Loucy (cell line): ENCODE data around the gene PRPH.

Experiments used
- H2AFZ ChIP-seq: fragments of 200-600 bp; sonication (generic); 2 replicates; pipeline ENCODE4 v1.6.0; 2016; ENCODE audit warnings: antibody characterized with exemption, mild to moderate bottlenecking, low read length, moderate library complexity
- H3F3A ChIP-seq: fragments of 200-600 bp; 2 replicates; pipeline ENCODE4 v1.6.0; 2016; ENCODE audit warnings: antibody characterized with exemption, low read depth, mild to moderate bottlenecking
- H3K27me3 ChIP-seq: fragments of 200-600 bp; sonication (generic); 2 replicates; pipeline ENCODE4 v1.6.1; 2014; ENCODE audit warnings: low read length, mild to moderate bottlenecking; ENCODE audit not compliant: insufficient read depth, poor library complexity, severe bottlenecking
- H3K36me3 ChIP-seq: fragments of 200-600 bp; sonication (generic); 2 replicates; pipeline ENCODE4 v1.6.1; 2016; ENCODE audit warnings: low read length; ENCODE audit not compliant: insufficient read depth
- H3K4me1 ChIP-seq: fragments of 200-600 bp; sonication (generic); 2 replicates; pipeline ENCODE4 v1.5.1; 2014; ENCODE audit warnings: low read length, mild to moderate bottlenecking; ENCODE audit not compliant: insufficient read depth, poor library complexity, severe bottlenecking
- H3K4me2 ChIP-seq: fragments of 200-600 bp; sonication (generic); 2 replicates; pipeline ENCODE4 v1.6.0; 2014; ENCODE audit warnings: antibody characterized with exemption, low read length, low read depth, mild to moderate bottlenecking; ENCODE audit not compliant: poor library complexity, severe bottlenecking
- H3K4me3 ChIP-seq: fragments of 200-600 bp; sonication (generic); 2 replicates; pipeline ENCODE4 v1.5.1; 2014; ENCODE audit warnings: low read length, mild to moderate bottlenecking, mixed read lengths; ENCODE audit not compliant: poor library complexity, severe bottlenecking
- H3K79me2 ChIP-seq: fragments of 200-600 bp; sonication (generic); 2 replicates; pipeline ENCODE4 v1.6.1; 2014; ENCODE audit warnings: low read length; ENCODE audit not compliant: insufficient read depth
- H3K9ac ChIP-seq: fragments of 200-600 bp; sonication (generic); 2 replicates; pipeline ENCODE4 v1.6.0; 2014; ENCODE audit warnings: mild to moderate bottlenecking, low read depth, low read length, moderate library complexity; ENCODE audit not compliant: poor library complexity, severe bottlenecking
- H3K9me2 ChIP-seq: fragments of 200-600 bp; sonication (generic); replicated peaks from 2 replicates; pipeline ENCODE4 v1.6.1; 2016; ENCODE audit warnings: low read depth, low read length, mixed read lengths
- H3K9me3 ChIP-seq: fragments of 200-600 bp; sonication (generic); 2 replicates; pipeline ENCODE4 v1.6.1; 2014; ENCODE audit warnings: mild to moderate bottlenecking, antibody characterized with exemption, low read length, low read depth; ENCODE audit not compliant: insufficient read depth
- H4K20me1 ChIP-seq: fragments of 200-600 bp; sonication (generic); 2 replicates; pipeline ENCODE4 v1.6.0; 2014; ENCODE audit warnings: antibody characterized with exemption, low read length, mild to moderate bottlenecking; ENCODE audit not compliant: insufficient read depth, poor library complexity, severe bottlenecking
- EZH2phosphoT487 ChIP-seq: fragments of 200-600 bp; IDR thresholded peaks from 2 replicates; pipeline ENCODE4 v1.6.1; 2018; ENCODE audit warnings: antibody characterized with exemption, mild to moderate bottlenecking, moderate library complexity, borderline replicate concordance
- TF ChIP-seq, protein P1 (sequence below): fragments of 200-600 bp; sonication (generic); conservative IDR thresholded peaks from 2 replicates; pipeline ENCODE4 v1.5.1; 2014; ENCODE audit warnings: mild to moderate bottlenecking, antibody characterized with exemption, low read length

Gene PRPH

DNA sequence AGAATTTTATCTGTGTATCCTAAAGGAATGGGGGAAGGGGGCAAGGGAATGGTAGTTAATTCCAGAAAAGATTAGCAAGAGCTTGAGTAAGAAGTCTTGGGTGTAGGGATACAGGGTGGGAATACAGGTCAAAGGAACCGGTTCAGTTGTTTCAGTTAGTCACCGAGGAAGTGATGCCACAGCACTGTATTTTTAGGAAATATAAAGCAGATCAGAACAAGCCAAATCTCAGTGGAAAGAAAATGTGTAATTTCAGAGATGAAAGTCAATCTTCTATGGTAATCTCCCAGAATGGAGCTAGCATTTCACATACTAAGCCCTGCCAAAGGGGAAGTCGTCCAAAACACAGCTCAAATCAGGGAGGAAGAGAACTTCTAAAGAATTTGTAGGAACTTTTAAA, 34.8 kb upstream of the PRPH start:
- Histone ChIP-seq H3K4me1 (peaks cover 28% of the 10 kb centered on the region), H3K9me2 (no peaks in the 10 kb centered on the region), H4K20me1 (no peaks in the 10 kb centered on the region), H3K79me2 (peaks cover 48% of the 10 kb centered on the region), H3K9me3 (no peaks in the 10 kb centered on the region), H3K9ac (no peak overlapping the region), H3K27me3 (peaks cover 2% of the 10 kb centered on the region), H3K4me2 (no peak overlapping the region), H3K4me3 (no peak overlapping the region), H2AFZ (no peak overlapping the region), H3F3A (0 out of 2 replicates have a peak, but pooled peaks cover 11% of the 10 kb centered on the region), H3K36me3 (no peaks in the 10 kb centered on the region)
- TF ChIP-seq, protein P1, sequence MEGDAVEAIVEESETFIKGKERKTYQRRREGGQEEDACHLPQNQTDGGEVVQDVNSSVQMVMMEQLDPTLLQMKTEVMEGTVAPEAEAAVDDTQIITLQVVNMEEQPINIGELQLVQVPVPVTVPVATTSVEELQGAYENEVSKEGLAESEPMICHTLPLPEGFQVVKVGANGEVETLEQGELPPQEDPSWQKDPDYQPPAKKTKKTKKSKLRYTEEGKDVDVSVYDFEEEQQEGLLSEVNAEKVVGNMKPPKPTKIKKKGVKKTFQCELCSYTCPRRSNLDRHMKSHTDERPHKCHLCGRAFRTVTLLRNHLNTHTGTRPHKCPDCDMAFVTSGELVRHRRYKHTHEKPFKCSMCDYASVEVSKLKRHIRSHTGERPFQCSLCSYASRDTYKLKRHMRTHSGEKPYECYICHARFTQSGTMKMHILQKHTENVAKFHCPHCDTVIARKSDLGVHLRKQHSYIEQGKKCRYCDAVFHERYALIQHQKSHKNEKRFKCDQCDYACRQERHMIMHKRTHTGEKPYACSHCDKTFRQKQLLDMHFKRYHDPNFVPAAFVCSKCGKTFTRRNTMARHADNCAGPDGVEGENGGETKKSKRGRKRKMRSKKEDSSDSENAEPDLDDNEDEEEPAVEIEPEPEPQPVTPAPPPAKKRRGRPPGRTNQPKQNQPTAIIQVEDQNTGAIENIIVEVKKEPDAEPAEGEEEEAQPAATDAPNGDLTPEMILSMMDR: no peak
- no peak for TF ChIP-seq EZH2phosphoT487

DNA sequence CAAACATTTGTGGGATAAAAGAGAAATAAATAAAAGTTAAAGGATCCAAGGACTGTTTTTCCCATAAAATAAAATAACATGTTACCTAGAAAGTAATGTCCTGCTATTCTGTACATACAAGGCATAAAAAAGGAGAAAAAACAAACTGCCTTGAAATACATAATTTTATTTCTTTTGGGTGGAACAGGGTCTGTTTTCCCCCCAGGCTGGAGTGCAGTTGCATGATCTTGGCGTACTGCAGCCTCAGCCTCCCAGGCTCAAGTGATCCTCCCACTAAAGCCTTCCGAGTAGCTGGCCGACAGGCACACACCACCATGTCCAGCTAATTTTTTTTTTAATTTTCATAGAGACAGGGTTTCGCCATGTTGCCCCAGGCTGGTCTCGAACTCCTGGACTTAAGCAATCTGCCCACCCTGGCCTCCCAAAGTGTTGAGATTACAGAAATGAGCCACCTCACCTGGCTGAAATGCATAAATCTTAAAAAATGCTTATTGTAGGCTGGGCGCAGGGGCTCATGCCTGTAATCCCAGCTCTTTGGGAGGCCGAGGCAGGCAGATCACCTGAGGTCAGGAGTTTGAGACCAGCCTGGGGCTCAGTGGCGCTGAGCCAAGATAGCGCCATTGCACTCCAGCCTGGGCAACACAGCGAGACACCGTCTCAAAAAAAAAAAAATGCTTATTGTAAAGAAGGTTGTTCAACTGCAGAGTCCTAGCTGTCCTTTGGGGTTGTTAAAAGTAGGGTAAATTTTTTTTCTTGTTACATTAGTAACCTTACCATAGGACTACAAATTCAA, 34.2 kb upstream of the PRPH start:
- Histone ChIP-seq H3F3A (0 out of 2 replicates have a peak, but pooled peaks cover 13% of the 10 kb centered on the region), H3K9me2 (no peaks in the 10 kb centered on the region), H3K9ac (peak overlapping the region; percentile 5), H3K4me2 (peak overlapping the region; percentile 98), H3K27me3 (peaks cover 4% of the 10 kb centered on the region), H3K9me3 (no peaks in the 10 kb centered on the region), H3K4me3 (no peak overlapping the region), H3K36me3 (no peaks in the 10 kb centered on the region), H2AFZ (no peak overlapping the region), H4K20me1 (peaks cover 2% of the 10 kb centered on the region), H3K4me1 (peaks cover 28% of the 10 kb centered on the region), H3K79me2 (peaks cover 54% of the 10 kb centered on the region)
- TF ChIP-seq, protein P1: no peak
- no peak for TF ChIP-seq EZH2phosphoT487

GRCh38 chr12:49261721-49262120, 33.2 kb upstream of the PRPH start:
- Histone ChIP-seq H3K4me3 (peak overlapping the region; percentile 12), H3K27me3 (peaks cover 4% of the 10 kb centered on the region), H3K4me2 (peak overlapping the region; percentile 98), H3K4me1 (peaks cover 32% of the 10 kb centered on the region), H2AFZ (no peak overlapping the region), H3K36me3 (no peaks in the 10 kb centered on the region), H4K20me1 (peaks cover 10% of the 10 kb centered on the region), H3K79me2 (peaks cover 64% of the 10 kb centered on the region), H3K9ac (peak overlapping the region; percentile 5), H3F3A (0 out of 2 replicates have a peak, but pooled peaks cover 13% of the 10 kb centered on the region), H3K9me2 (no peaks in the 10 kb centered on the region), H3K9me3 (no peaks in the 10 kb centered on the region)
- TF ChIP-seq, protein P1: no peak
- no peak for TF ChIP-seq EZH2phosphoT487
